GM18873 (cell line): Measurements from ENCODE around the gene AKAP6.

Experiments
- ATAC-seq: cut with Tn5 transposase; IDR thresholded peaks from one replicate; pipeline ENCODE4 v1.9.1; 2021; ENCODE audit warnings: mild to moderate bottlenecking, moderate library complexity, moderate number of reproducible peaks; ENCODE audit not compliant: unreplicated experiment, low FRiP score

AKAP6 gene

DNA sequence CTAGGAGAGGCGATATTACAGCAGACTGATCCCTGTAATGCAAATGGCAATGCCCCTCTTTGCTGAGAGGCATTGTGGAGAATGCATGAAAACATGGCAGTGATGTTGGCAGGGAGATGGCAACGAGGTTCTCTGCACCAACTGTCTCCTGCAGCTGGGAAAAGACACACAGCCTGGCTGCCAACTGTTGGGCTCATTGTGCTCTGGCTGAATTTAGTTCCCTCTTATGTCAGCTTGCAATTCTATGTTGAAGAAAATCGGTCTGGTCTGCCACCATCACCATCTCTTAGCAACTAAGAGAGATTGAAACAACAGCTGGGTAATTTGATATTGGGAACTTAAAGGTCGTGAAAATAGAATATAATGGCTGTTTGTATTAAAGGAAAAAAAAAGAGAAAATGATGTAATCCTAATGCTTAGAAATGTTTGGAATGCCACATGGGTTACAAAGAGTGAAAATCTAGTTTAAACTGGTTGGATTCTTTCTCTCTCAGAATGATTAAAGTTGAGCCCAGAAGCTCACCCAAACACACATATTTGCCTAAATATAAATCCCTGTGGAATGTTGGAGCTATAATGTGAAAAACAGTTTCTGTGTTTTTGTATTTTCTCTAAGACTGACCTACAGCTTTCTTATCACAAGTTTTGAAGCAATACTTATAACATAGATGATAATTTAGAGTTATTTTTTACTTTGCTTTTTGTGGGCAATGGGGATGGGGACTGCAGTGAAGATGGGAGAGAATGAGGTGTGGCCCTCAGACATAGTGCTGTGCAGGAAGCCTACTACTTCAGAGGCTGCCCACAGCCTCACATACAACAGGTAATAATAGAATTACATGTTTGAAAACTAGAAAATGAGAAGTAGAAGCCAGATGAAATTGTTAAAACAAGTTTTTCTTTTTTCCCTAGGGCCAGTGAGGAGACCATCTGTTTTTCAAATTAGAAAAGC lies 143.7 kb downstream of the AKAP6 start:
- no peak for ATAC-seq

DNA sequence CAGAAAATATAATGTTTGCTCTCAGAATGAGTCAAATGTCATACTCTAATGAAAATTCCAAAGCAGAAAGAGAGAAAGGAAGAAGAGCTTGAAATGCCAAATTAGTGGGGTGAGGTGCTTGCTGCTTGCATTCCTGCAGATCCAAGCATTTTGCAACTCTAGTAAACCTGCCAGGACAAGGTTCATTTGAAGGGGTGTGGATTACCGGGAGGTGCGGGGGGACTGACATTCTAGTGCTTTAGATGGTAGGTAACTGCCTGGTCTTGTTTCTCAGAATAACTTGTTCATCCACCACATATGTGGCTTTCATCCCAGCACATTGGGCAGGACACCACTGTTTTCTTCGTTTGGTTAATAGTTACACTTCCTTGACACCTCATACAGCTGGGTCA lies 144.4 kb downstream of the AKAP6 start:
- ATAC-seq: no peak

DNA sequence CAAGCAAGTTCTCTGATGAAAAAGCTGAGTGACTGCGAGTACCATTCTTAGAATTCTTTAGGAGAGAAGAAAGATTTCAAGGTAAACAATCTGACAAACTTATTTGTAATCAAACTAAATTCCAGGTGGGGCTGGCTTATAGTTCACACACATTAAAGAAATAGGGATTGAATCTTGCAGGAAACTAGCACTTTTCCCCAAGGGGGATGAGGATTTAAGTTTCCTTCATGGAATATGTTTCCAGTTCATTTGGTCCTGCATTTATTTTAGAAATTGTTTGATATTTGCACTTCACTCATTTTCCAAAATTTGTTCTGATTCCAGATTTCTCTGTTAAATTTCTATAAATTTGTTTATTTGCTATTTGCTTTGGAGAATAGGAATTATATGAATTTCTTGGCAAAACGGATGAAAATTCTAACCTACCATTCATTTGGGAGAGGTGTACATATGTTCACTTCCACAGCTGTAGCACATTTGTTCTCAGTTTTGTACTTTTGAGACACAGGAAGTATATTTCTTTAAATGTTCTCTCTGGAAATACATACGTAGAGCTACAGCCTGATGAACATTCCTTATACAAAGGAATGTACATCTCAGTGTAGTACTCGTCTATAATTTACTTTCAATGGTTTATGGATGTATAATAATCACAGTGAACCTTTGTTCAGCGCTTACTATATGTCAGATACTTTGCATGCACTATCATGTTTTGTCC lies 145.5 kb downstream of the AKAP6 start:
- ATAC-seq: no peak

- no peak for ATAC-seq
These were observed 147.4 kb downstream of the AKAP6 start for GRCh38 chr14:32476532-32476931.

- ATAC-seq: no peak
These were observed 148.3 kb downstream of the AKAP6 start for GRCh38 chr14:32477396-32477795.

GRCh38 chr14:32478050-32478449 lies 149.0 kb downstream of the AKAP6 start:
- ATAC-seq: no peak

- ATAC-seq: no peak
These were observed 151.2 kb downstream of the AKAP6 start for GRCh38 chr14:32480337-32480736.

DNA sequence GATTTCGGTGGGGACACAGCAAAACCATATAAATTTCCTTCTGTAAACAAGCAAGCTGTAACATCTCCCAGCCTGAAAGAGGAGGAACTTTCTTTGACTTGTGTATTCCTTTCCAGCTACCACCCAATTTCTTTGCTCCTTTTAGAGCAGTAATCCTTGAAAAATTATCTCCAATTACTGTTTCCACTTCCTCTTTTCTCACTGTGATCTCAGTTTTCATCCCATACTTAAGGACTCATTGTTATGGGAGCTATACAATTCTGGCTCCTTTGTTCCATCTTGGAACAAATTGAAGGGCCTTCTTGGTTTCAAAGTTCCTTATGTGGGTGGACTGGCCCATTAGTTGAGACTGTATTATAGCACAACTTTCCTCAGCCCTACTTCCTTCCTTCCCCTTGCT lies 152.6 kb downstream of the AKAP6 start:
- no peak for ATAC-seq

DNA sequence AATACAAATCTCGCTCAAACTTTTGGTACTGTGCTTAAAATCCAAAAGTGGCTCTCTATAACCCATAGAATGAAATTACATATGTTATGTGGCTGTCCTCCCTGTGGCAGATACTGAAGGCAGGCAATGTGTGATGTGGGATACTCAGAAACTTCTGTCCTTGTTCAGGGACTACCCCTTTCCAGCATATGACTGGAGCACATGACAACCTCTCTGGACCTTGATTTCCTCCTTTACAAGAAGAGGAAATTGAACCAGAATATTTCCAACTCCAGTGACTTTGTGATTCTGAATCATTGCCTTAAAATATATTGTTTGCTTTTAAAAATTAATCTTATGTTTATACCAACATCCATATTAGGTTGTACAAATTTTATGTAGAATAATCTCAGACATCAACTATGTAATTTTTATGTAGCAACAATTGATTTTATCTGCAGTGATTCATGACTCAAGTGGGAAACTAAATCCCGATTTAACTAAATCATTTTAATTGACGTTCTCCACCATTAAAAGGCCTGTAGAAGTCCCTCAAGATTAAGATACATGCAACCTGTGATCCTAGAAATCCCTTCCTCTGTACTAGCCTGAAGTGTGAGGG lies 162.4 kb downstream of the AKAP6 start:
- no peak for ATAC-seq

GRCh38 chr14:32492457-32492856 lies 163.4 kb downstream of the AKAP6 start:
- ATAC-seq: no peak

DNA sequence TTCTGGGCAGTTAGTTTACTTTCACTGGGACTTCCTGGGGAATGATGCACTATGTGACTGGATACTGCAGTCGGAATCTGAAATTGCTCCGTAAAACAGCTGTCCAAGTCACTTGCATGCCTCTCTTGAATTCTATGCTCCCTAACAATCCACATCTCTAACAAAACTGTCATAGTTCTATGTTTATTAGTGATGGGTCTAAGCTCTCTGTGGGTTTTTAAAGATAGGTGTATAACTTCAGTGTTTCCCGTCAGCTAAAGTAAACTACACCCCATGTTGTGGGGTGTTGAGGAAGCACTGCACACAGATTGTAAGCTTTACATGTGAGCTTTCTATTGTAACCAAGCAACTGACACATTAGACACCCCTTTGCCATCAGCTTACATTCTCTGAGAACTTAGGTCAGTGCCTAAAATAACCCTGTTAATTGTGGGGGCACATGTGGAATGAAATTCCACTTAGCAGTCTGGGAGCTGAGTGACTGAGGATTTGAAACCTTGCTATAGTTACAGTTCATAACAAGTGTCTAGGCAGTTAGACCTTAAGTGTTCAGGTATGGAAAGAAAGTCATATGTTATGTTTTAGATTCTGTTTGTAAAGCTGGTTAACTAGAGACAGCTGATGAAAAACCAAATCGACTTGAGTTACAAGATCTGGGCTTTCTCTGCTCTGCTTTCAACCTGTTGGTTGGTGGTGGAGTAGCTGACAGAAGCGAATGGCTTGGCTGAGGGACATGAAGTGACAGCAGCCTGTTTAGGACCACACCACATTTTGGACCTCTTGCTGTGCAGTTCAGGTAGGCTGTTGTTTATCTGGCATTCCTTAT lies 165.7 kb downstream of the AKAP6 start:
- no peak for ATAC-seq

DNA sequence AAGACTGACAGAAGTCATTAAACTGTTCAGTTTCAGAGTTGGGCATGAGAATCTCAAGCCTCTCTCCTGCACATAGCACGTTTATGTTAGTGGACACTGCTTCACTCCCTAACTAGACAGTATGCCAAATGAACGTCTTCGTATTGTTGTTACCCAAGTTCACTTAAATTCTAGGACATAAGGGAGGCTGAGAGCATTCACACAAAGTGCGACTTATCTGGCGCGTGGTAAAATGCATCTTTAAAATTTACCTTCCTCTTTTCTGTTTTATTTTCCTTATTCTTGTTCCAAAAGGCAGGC lies 166.3 kb downstream of the AKAP6 start:
- no peak for ATAC-seq

DNA sequence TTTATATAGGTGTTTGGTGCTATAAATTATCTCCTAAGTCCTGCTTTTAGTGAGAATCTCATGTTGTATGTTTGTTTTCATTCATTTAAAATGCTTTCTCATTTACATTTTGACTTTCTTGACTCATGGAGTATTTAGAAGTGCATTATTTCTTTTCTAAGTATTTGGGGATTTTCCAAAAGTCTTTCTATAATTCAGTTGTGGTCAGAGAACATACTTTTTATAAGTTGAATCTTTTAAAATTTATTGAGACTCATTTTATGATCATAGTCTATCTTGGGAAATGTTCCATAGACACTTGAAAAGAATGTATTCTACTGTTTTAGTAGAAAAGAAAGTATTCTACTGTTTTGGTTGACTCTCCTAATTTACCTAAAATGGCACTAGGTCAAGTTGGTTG lies 168.2 kb downstream of the AKAP6 start:
- ATAC-seq: no peak

DNA sequence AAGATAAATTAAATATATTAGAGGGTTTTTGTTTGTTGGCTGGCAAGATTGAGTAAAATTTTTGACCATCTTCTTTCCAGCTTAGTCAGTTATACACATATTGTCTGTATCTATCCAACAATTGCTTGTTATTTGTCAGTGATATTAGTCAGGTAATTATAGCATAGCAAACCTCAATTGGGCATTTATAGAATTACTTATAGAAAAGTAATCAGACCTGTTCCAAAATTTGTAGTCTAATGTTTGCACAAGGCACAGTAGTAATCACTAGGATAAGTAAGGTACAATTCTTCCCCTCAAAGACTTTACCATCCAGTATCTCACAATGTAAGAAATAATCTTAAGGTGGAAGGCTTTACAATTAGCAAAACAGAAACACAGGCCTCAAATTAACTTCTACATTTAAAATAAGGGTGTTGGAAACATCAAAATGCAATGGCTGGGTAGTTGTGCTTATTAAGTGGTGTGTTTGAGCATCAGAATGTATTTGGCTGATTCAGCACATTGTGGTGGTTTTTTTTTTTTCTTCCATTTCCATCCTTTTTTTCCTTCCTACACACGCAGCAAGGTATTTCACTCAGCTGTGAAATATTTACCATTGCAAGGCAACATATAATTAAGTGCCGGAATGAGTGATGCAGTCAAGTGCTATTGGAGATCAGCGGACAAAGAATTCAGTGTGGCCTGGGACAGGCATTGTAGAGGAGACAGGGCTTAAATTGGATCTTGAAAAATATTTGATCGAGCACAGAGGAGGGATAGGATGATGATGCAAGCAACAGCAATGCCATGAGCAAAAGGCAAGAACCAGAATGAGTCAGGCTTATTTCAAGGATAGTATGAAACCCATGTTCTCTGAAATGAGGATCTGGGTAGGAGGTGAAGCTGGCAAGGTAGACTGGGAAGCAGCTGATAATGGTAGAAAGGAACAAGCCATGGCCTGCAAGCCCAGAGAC lies 178.2 kb downstream of the AKAP6 start:
- no peak for ATAC-seq

GRCh38 chr14:32508281-32508680 lies 179.2 kb downstream of the AKAP6 start:
- no peak for ATAC-seq

- no peak for ATAC-seq
These were observed 180.6 kb downstream of the AKAP6 start for GRCh38 chr14:32509632-32510187.

DNA sequence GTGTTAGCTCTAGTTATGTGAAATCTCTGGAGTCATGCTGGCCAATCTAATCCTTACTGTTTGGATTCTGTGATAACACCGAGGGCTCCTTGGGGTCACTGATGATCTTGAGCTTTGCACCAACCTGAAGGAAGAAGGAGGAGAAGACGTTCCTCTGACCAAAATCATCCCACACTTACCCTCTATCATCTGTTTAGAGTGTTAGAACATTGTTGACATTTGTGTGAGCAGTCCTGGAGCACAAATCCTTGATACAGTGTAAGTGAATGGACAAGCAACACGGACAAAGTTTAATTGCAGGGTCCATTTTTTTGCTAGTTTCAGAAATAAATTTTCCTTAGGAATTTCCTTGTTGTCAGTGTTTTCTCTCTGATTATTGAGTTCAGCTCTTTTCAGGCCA lies 181.7 kb downstream of the AKAP6 start:
- no peak for ATAC-seq

GRCh38 chr14:32512348-32512747 lies 183.2 kb downstream of the AKAP6 start:
- no peak for ATAC-seq

DNA sequence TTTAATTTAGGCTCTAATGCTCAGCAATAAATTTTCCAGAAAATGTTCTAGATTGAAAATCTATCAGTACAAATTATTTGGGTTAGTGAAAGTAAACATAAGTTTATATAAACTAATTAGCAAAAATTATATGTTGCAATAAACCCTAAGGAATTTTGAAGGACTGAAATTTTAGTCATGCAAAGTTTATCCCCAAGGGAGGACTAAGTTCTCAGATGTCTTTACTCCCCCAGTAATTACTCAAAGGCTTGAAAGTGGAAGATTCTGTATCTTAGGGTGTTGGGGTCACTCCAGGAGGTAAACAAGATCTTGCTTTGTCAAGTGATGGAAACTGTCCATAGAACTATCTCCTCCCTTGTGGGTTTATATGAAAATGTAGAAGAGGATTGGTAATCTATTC lies 183.7 kb downstream of the AKAP6 start:
- ATAC-seq: no peak
